ENCODE results near the gene ROCK2.

Gene ROCK2

GRCh38 chr2:11144077-11144737 lies 200.2 kb downstream of the ROCK2 start:
- DNase-seq: no peak

- DNase-seq: no peak
Observed at GRCh38 chr2:11142987-11143386, 201.4 kb downstream of the ROCK2 start.

GRCh38 chr2:11142330-11142729 lies 202.1 kb downstream of the ROCK2 start:
- no peak for DNase-seq

- no peak for DNase-seq
Observed at GRCh38 chr2:11141319-11141718, 203.1 kb downstream of the ROCK2 start.

- DNase-seq: no peak
Observed at GRCh38 chr2:11140492-11140891, 203.9 kb downstream of the ROCK2 start.

GRCh38 chr2:11134349-11134748 lies 210.1 kb downstream of the ROCK2 start:
- DNase-seq: no peak

GRCh38 chr2:11133936-11134320 lies 210.5 kb downstream of the ROCK2 start:
- DNase-seq: no peak

- DNase-seq: no peak
Observed at GRCh38 chr2:11133238-11133935, 211.0 kb downstream of the ROCK2 start.

GRCh38 chr2:11132036-11132671 lies 212.3 kb downstream of the ROCK2 start:
- no peak for DNase-seq

- no peak for DNase-seq
Observed at GRCh38 chr2:11131166-11131920, 213.1 kb downstream of the ROCK2 start.

Measured in activated effector memory CD4-positive, alpha-beta T cell treated with Interleukin-2 at 50 U/mL for 16 hours (primary cell).